Measurements from ENCODE around the gene DGKE. TPM values are rescaled to one million over a fixed set of nuclear protein-coding genes. Genes with fewer than 3 reads are reported as not detected.
A peak's percentile ranks its signal among the peaks of the same experiment; 100 is the strongest.

Gene DGKE
- total RNA-seq, 1 experiment from 2014 or later: 2.0 TPM

DNA sequence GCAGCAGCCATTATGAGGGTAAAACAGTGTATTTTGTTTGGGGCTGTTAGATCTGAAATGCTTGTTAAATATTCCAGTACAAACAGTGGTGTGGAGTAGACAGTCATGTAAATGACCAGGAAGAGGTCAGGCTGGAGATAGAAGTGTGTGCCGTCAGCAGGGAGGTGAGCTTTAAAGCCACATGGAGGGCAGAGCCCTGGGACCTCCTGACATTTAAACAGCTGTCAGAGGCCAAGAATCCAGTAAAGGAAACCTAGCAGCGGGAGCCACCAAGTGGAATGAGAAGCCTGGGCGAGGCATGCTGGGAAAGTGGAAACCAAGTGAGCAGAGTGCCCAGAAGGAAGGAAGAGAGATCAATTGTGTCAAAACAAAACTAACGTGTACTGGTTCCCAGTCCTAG is 27.0 kb upstream of the DGKE start:
- no peaks in the 10 kb centered on the region for H3K36me3 ChIP-seq
- H3K9me3 ChIP-seq (replicated peaks): no peaks in the 10 kb centered on the region
- no peaks in the 10 kb centered on the region for H3K27me3 ChIP-seq (replicated peaks)
- H3K4me3 ChIP-seq: no peak overlapping the region
- no peak for DNase-seq (ENCODE audit: low read depth in 1 of 2, low spot score in 2 of 2)
- H3K4me1 ChIP-seq (replicated peaks): no peaks in the 10 kb centered on the region
- H3K27ac ChIP-seq: no peak overlapping the region

GRCh38 chr17:56807723-56808122 is 26.2 kb upstream of the DGKE start:
- Histone ChIP-seq H3K4me3 (no peak overlapping the region), H3K27me3 (replicated peaks) (no peaks in the 10 kb centered on the region), H3K4me1 (replicated peaks) (no peaks in the 10 kb centered on the region), H3K36me3 (no peaks in the 10 kb centered on the region), H3K27ac (no peak overlapping the region), H3K9me3 (replicated peaks) (no peaks in the 10 kb centered on the region)
- DNase-seq (ENCODE audit: low read depth in 1 of 2, low spot score in 2 of 2): no peak

DNA sequence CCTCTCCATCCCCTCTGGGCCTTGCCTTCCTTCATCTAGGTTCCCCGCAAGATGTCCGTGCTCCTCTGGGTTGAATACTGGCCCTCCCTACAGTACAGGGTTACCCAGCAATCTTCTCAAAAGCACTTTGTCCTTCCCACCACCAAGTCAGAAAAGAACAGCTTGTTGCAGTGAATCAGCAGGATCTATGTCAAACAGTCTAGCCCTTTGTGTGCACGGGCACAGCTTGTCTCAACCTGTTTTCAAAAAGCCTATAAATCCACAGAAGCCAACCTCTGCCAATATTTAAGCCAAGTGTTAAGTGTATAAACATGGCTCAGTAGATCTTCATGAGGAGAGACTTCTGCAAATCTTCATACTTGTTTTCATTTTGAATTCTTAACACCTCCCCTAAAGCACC is 25.4 kb upstream of the DGKE start:
- no peak overlapping the region for H3K27ac ChIP-seq
- no peaks in the 10 kb centered on the region for H3K36me3 ChIP-seq
- no peak for DNase-seq (ENCODE audit: low read depth in 1 of 2, low spot score in 2 of 2)
- no peaks in the 10 kb centered on the region for H3K27me3 ChIP-seq (replicated peaks)
- no peaks in the 10 kb centered on the region for H3K4me1 ChIP-seq (replicated peaks)
- H3K9me3 ChIP-seq (replicated peaks): no peaks in the 10 kb centered on the region
- no peak overlapping the region for H3K4me3 ChIP-seq

- Histone ChIP-seq H3K36me3 (no peaks in the 10 kb centered on the region), H3K4me3 (no peak overlapping the region), H3K9me3 (replicated peaks) (no peaks in the 10 kb centered on the region), H3K27ac (no peak overlapping the region), H3K27me3 (replicated peaks) (no peaks in the 10 kb centered on the region), H3K4me1 (replicated peaks) (no peaks in the 10 kb centered on the region)
- no peak for DNase-seq (ENCODE audit: low read depth in 1 of 2, low spot score in 2 of 2)
Observed at GRCh38 chr17:56809106-56809819, 24.7 kb upstream of the DGKE start.

GRCh38 chr17:56809820-56810179 is 24.2 kb upstream of the DGKE start:
- peaks cover 1% of the 10 kb centered on the region for H3K4me1 ChIP-seq (replicated peaks)
- no peak for DNase-seq (ENCODE audit: low read depth in 1 of 2, low spot score in 2 of 2)
- no peaks in the 10 kb centered on the region for H3K36me3 ChIP-seq
- H3K9me3 ChIP-seq (replicated peaks): no peaks in the 10 kb centered on the region
- H3K27ac ChIP-seq: no peak overlapping the region
- H3K4me3 ChIP-seq: no peak overlapping the region
- no peaks in the 10 kb centered on the region for H3K27me3 ChIP-seq (replicated peaks)

DNA sequence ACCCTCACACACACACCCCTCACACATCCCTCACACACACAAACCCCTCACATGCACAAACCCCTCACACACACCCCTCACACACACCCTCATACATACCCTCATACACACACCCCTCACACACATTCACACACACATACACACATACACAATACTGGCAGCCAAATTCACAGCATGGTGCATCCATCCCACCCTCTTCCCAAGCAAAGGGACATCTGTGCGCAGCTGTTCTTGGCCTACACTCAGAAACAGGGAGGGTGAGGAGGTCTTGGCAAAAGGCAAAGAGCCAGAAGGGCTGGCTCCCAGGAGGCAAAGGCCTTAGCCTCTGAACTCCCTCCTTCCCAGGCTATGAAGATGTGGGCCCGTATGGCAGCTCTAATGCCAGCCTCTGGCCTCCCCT is 23.6 kb upstream of the DGKE start:
- H3K27ac ChIP-seq: no peak overlapping the region
- no peaks in the 10 kb centered on the region for H3K36me3 ChIP-seq
- no peak for DNase-seq (ENCODE audit: low read depth in 1 of 2, low spot score in 2 of 2)
- no peaks in the 10 kb centered on the region for H3K27me3 ChIP-seq (replicated peaks)
- H3K9me3 ChIP-seq (replicated peaks): no peaks in the 10 kb centered on the region
- no peak overlapping the region for H3K4me3 ChIP-seq
- H3K4me1 ChIP-seq (replicated peaks): peaks cover 5% of the 10 kb centered on the region

GRCh38 chr17:56810891-56811775 is 22.8 kb upstream of the DGKE start:
- H3K9me3 ChIP-seq (replicated peaks): no peaks in the 10 kb centered on the region
- no peak overlapping the region for H3K4me3 ChIP-seq
- peaks cover 10% of the 10 kb centered on the region for H3K4me1 ChIP-seq (replicated peaks)
- no peaks in the 10 kb centered on the region for H3K36me3 ChIP-seq
- H3K27ac ChIP-seq: no peak overlapping the region
- no peaks in the 10 kb centered on the region for H3K27me3 ChIP-seq (replicated peaks)
- DNase-seq (ENCODE audit: low read depth in 1 of 2, low spot score in 2 of 2): no peak

- H3K36me3 ChIP-seq: no peaks in the 10 kb centered on the region
Observed at GRCh38 chr17:56812901-56813388, 21.0 kb upstream of the DGKE start.

GRCh38 chr17:56815711-56816110 is 18.2 kb upstream of the DGKE start:
- H3K27ac ChIP-seq: no peak overlapping the region
- peaks cover 15% of the 10 kb centered on the region for H3K4me1 ChIP-seq (replicated peaks)
- peak in 1 of 2 experiments; percentile 52 for DNase-seq (ENCODE audit: low read depth in 1 of 2, low spot score in 2 of 2)
- no peaks in the 10 kb centered on the region for H3K9me3 ChIP-seq (replicated peaks)
- H3K4me3 ChIP-seq: no peak overlapping the region
- H3K36me3 ChIP-seq: no peaks in the 10 kb centered on the region
- H3K27me3 ChIP-seq (replicated peaks): no peaks in the 10 kb centered on the region

More at GRCh38 chr17:56812901-56813388, 21.0 kb upstream of the DGKE start:
- no peak for DNase-seq (ENCODE audit: low read depth in 1 of 2, low spot score in 2 of 2)
- H3K27me3 ChIP-seq (replicated peaks): no peaks in the 10 kb centered on the region
- no peak overlapping the region for H3K4me3 ChIP-seq
- no peak overlapping the region for H3K27ac ChIP-seq
- no peaks in the 10 kb centered on the region for H3K9me3 ChIP-seq (replicated peaks)
- H3K4me1 ChIP-seq (replicated peaks): peaks cover 12% of the 10 kb centered on the region

DNA sequence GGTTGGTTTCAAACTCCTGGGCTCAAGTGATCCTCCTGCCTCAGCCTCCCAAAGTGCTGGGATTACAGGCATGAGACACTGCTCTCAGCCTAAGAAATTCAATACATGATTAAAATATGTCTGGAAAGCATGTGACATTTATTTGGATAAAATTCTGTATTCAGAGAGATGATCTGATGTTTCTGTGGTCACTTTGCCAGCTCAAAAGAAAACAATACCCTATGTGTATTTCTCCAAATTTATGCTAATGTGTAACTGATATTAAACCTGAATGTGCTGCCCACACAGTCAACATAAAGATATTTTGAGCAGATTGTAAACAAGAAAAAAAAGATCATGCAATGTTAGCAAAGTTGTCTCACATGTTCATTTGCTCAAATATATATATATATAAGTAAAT is 16.9 kb upstream of the DGKE start:
- no peaks in the 10 kb centered on the region for H3K36me3 ChIP-seq
- peaks cover 15% of the 10 kb centered on the region for H3K4me1 ChIP-seq (replicated peaks)
- H3K27ac ChIP-seq: no peak overlapping the region
- H3K4me3 ChIP-seq: no peak overlapping the region
- no peaks in the 10 kb centered on the region for H3K9me3 ChIP-seq (replicated peaks)
- no peaks in the 10 kb centered on the region for H3K27me3 ChIP-seq (replicated peaks)
- DNase-seq (ENCODE audit: low read depth in 1 of 2, low spot score in 2 of 2): no peak

DNA sequence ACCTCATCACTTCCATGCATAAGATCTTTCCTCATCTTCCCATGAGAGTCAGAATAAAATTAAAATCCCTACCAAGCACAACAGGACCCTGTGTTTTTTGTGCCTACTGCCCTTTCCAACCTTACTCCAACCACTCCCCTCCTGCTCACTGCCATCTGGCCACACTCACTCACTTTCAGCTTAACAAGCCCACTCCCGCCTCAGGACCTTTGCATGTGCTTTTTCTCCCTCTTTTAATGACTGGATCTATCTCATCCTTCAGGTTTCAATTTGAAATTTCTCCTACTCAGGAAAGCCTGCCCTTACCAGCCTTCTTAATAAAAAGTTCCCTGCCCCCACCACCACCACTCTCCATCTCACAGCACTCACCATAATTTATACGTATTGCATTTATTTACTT is 14.9 kb upstream of the DGKE start:
- Histone ChIP-seq H3K27ac (no peak overlapping the region), H3K36me3 (no peaks in the 10 kb centered on the region), H3K4me3 (no peak overlapping the region), H3K4me1 (replicated peaks) (peaks cover 15% of the 10 kb centered on the region), H3K27me3 (replicated peaks) (no peaks in the 10 kb centered on the region), H3K9me3 (replicated peaks) (no peaks in the 10 kb centered on the region)
- no peak for DNase-seq (ENCODE audit: low read depth in 1 of 2, low spot score in 2 of 2)

DNA sequence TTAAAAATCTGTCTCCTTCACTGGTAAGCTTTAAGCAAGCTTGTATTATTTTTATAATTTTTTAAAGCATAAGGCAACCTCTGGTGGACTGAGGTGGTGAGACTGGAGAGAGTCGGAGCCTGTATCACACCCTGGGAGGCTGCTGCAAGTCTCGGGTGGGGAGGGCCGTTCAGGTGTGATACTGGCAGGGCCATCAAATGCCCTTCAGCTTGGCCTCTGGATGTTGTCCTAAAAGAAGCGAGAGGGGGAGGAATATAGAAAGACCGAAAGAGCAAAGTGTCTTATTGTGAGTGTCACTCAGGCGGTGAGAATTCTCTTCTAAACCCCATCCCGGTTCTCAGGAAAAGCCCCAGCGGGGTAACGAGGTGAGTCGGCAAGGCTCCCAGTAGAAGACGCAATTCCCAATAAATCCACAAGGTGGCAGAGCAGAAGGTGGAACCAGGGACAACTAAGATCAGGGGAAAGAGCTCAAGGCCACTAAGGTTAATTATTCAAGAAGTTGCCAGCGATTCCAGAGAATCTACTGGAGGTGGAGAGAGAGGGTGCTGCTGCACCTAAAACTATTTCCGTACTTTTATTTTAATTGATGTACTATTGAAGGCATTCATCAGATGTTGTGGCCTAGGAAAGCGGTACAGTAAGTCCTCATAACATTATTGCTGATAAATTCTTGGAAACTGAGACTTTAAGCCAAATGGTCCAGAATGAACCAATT is 14.4 kb upstream of the DGKE start:
- H3K4me1 ChIP-seq (replicated peaks): peaks cover 15% of the 10 kb centered on the region
- peak; percentile 71 to 79 for DNase-seq (ENCODE audit: low read depth in 1 of 2, low spot score in 2 of 2)
- H3K27me3 ChIP-seq (replicated peaks): no peaks in the 10 kb centered on the region
- no peak overlapping the region for H3K4me3 ChIP-seq
- no peaks in the 10 kb centered on the region for H3K9me3 ChIP-seq (replicated peaks)
- no peak overlapping the region for H3K27ac ChIP-seq
- H3K36me3 ChIP-seq: no peaks in the 10 kb centered on the region

DNA sequence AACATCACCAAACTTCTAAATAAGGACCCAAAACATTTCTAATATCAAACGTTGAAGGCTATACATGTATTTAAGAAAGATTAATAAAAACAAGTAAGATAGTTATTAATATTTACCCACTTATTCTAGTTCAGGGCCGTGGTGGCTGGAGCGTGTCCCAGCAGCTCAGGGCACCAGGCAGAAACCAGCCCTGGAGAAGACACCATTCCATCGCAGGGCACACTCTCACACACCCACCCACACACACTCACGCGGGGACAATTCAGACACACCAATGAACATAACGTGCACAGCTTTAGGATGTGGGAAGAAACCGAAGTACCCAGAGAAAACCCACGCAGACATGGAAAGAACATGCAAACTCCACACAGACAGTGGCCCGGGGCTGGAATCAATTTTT is 13.7 kb upstream of the DGKE start:
- DNase-seq (ENCODE audit: low read depth in 1 of 2, low spot score in 2 of 2): no peak
- Histone ChIP-seq H3K4me3 (no peak overlapping the region), H3K27me3 (replicated peaks) (no peaks in the 10 kb centered on the region), H3K36me3 (no peaks in the 10 kb centered on the region), H3K27ac (no peak overlapping the region), H3K4me1 (replicated peaks) (peaks cover 10% of the 10 kb centered on the region), H3K9me3 (replicated peaks) (no peaks in the 10 kb centered on the region)

Data from SJSA1 (cell line).